GM12878 (cell line): ENCODE data around the gene HOXB3. TPM values are rescaled to one million over a fixed set of nuclear protein-coding genes. Genes with fewer than 3 reads are reported as not detected.

Experiments
- ATAC-seq: fragments of 200-7000 bp; cut with Tn5 transposase; 3 replicates; pipeline ENCODE4 v1.9.1; 2020; ENCODE audit warnings: mild to moderate bottlenecking, moderate library complexity
- BruUV-seq: library from RNA; stranded (reverse); fragments of 400-500 nt; replicated peaks from 2 replicates; lab custom pipeline; 2021; lab: Mats Ljungman, UMichigan
- CTCF ChIA-PET: fragments of 300-600 bp; sonication (Branson Sonifier 250); formaldehyde crosslinking; extraction: SDS; loops from one replicate; lab custom pipeline; 2021; ENCODE audit warnings: inconsistent platforms; lab: Yijun Ruan, JAX
- POLR2A ChIA-PET: fragments of 350-600 bp; formaldehyde crosslinking; extraction: SDS; loops from one replicate; lab custom pipeline; 2021; ENCODE audit warnings: inconsistent platforms; lab: Charles Lee
- RAD21 ChIA-PET: fragments of 300-600 bp; sonication (Branson Sonifier 250); formaldehyde crosslinking; loops from one replicate; lab custom pipeline; 2023; ENCODE audit warnings: antibody characterized with exemption; ENCODE audit not compliant: unreplicated experiment; lab: Charles Lee
- SMC1A ChIA-PET: fragments of 300-600 bp; sonication (Branson Sonifier 250); formaldehyde crosslinking; loops from one replicate; lab custom pipeline; 2023; ENCODE audit not compliant: unreplicated experiment, uncharacterized antibody; lab: Charles Lee
- DNase-seq: peaks from one replicate; pipeline ENCODE4 v3.0.0-alpha.2; 2011; ENCODE audit warnings: low read depth, low spot score
- FAIRE-seq: peaks from 3 replicates; lab custom pipeline; 2011; peaks lifted over from hg19 to GRCh38; lab: Jason Lieb, UNC
- H2AFZ ChIP-seq: 2 replicates; pipeline ENCODE4 v1.6.0; 2011; ENCODE audit warnings: low read depth, low read length, control low read depth; ENCODE audit not compliant: control insufficient read depth
- H3K27ac ChIP-seq: 2 replicates; pipeline ENCODE4 v1.5.1; 2011; ENCODE audit warnings: control low read depth; ENCODE audit not compliant: control insufficient read depth, insufficient read depth
- H3K27me3 ChIP-seq, 2 experiments: replicated peaks in 1 of 2; 2 replicates each; pipeline versions ENCODE4 v1.6.0 to v1.6.1; 2011; ENCODE audit warnings: low read length in 1 of 2; ENCODE audit not compliant: control insufficient read depth in 2 of 2, insufficient read depth in 2 of 2
- H3K36me3 ChIP-seq, 2 experiments: 2 replicates each; pipeline ENCODE4 v1.5.1; 2011; ENCODE audit warnings: low read length in 1 of 2; ENCODE audit not compliant: control insufficient read depth in 2 of 2, insufficient read depth in 2 of 2
- H3K4me1 ChIP-seq: 2 replicates; pipeline ENCODE4 v1.6.1; 2011; ENCODE audit warnings: mild to moderate bottlenecking, low read length, moderate library complexity, mixed read lengths; ENCODE audit not compliant: control insufficient read depth, insufficient read depth
- H3K4me2 ChIP-seq: 2 replicates; pipeline ENCODE4 v1.6.0; 2011; ENCODE audit warnings: control low read depth; ENCODE audit not compliant: control insufficient read depth, insufficient read depth
- H3K4me3 ChIP-seq: fragments of 200-600 bp; sonication (generic); 2 replicates; pipeline ENCODE4 v1.5.1; 2016
- H3K79me2 ChIP-seq: 2 replicates; pipeline ENCODE4 v1.6.0; 2011; ENCODE audit warnings: low read length; ENCODE audit not compliant: control insufficient read depth, insufficient read depth
- H3K9ac ChIP-seq: 2 replicates; pipeline ENCODE4 v1.8.0; 2011; ENCODE audit warnings: low read length, control low read depth, mixed read lengths; ENCODE audit not compliant: control insufficient read depth, insufficient read depth
- H3K9me3 ChIP-seq: replicated peaks from 3 replicates; pipeline ENCODE4 v1.5.1; 2011; ENCODE audit warnings: mild to moderate bottlenecking, low read length; ENCODE audit not compliant: control insufficient read depth, insufficient read depth
- H4K20me1 ChIP-seq: 2 replicates; pipeline ENCODE4 v1.6.0; 2011; ENCODE audit not compliant: control insufficient read depth, insufficient read depth
- BCL11A ChIP-seq: IDR thresholded peaks from 2 replicates; pipeline ENCODE4 v1.6.1; 2011; ENCODE audit warnings: low read depth, low read length
- BHLHE40 ChIP-seq, 2 experiments: fragments of 450-650 bp in 1 of 2; IDR thresholded peaks; 2 replicates each; pipeline ENCODE4 v1.6.1; 2011 to 2017; ENCODE audit warnings: low read depth in 2 of 2, borderline replicate concordance in 1 of 2, improper control_type of control experiment in 1 of 2, low read length in 1 of 2, mild to moderate bottlenecking in 1 of 2
- E2F8 ChIP-seq: fragments of 450-650 bp; IDR thresholded peaks from 2 replicates; pipeline ENCODE4 v1.6.1; 2018; ENCODE audit warnings: mild to moderate bottlenecking, low read depth, moderate library complexity; ENCODE audit not compliant: partially characterized antibody
- EED ChIP-seq: sonication (generic); IDR thresholded peaks from 2 replicates; pipeline ENCODE4 v1.6.1; 2016; ENCODE audit warnings: antibody characterized with exemption, low read depth
- EZH2 ChIP-seq: IDR thresholded peaks from 2 replicates; pipeline ENCODE4 v1.6.1; 2012; ENCODE audit warnings: low read depth, mild to moderate bottlenecking, control low read depth, inconsistent platforms, low read length, borderline replicate concordance; ENCODE audit not compliant: control insufficient read depth
- GATAD2B ChIP-seq: fragments of 450-650 bp; conservative IDR thresholded peaks from 2 replicates; pipeline ENCODE4 v1.6.1; 2017; ENCODE audit warnings: low read depth, mild to moderate bottlenecking, moderate library complexity
- IRF4 ChIP-seq: IDR thresholded peaks from 2 replicates; pipeline ENCODE4 v1.6.1; 2011; ENCODE audit warnings: low read depth, low read length
- JUNB ChIP-seq: IDR thresholded peaks from 2 replicates; pipeline ENCODE4 v1.6.1; 2016; ENCODE audit warnings: antibody characterized with exemption, mild to moderate bottlenecking
- KAT2A ChIP-seq: conservative IDR thresholded peaks from 2 replicates; pipeline ENCODE4 v1.6.1; 2011; ENCODE audit warnings: low read depth, low read length; ENCODE audit not compliant: control insufficient read depth
- MAX ChIP-seq: IDR thresholded peaks from 2 replicates; pipeline ENCODE4 v1.6.1; 2012; ENCODE audit warnings: low read depth, low read length, improper control_type of control experiment
- NBN ChIP-seq: fragments of 450-650 bp; IDR thresholded peaks from 2 replicates; pipeline ENCODE4 v1.6.1; 2016
- SP1 ChIP-seq: IDR thresholded peaks from one replicate; pipeline ENCODE4 v1.6.1; 2011; ENCODE audit warnings: low read depth, low read length
- SRF ChIP-seq, 2 experiments: IDR thresholded peaks; 2 replicates each; pipeline ENCODE4 v1.6.1; 2011; ENCODE audit warnings: low read depth in 2 of 2, low read length in 2 of 2, mild to moderate bottlenecking in 1 of 2, moderate library complexity in 1 of 2
- TCF12 ChIP-seq: IDR thresholded peaks from 2 replicates; pipeline ENCODE4 v1.6.1; 2011; ENCODE audit warnings: low read depth, mild to moderate bottlenecking, low read length
- ZNF207 ChIP-seq: fragments of 450-650 bp; IDR thresholded peaks from 2 replicates; pipeline ENCODE4 v1.6.1; 2014; ENCODE audit warnings: antibody characterized with exemption, mild to moderate bottlenecking, borderline replicate concordance
- WGBS: methylation state at CpG from one replicate; pipeline ENCODE4 v1.1.6; 2016; ENCODE audit warnings: low lambda C conversion rate; ENCODE audit not compliant: insufficient replicate concordance, insufficient coverage; ENCODE audit errors: missing lambda C conversion rate; 5-methylcytosine and 5-hydroxymethylcytosine counted together
- in situ Hi-C: fragments of 300-500 bp; cut with MboI; formaldehyde crosslinking; loops from 9 replicates; pipeline ENCODE4 v1.14.3; 2018; ENCODE audit warnings: mixed read lengths
- intact Hi-C: fragments of 100-400 bp; cut with micrococcal nuclease; formaldehyde crosslinking; loops from one replicate; pipeline ENCODE4 v1.14.2; 2022; ENCODE audit not compliant: unreplicated experiment
- polyA plus RNA-seq, 11 experiments: library from polyadenylated mRNA; depleted of rRNA in 4 of 11; unstranded in 6 of 11; stranded (reverse) in 5 of 11; fragments of >200 nt; fragmentation: Nextera tagmentation in 4 of 11; fragmentation: Illumina TruSeq in 1 of 11; extraction: Ambion mirVana in 4 of 11; extraction: Trizol in 1 of 11; gene quantifications; 1 replicate in 1 of 11; 2 replicates in 10 of 11; pipeline versions ENCODE4 v1.2.1 to v1.2.3, GENCODE V29; 2011 to 2016; ENCODE audit warnings: inconsistent platforms in 2 of 11, missing spikeins in 2 of 11, low read depth in 1 of 11
- total RNA-seq, 4 experiments: library from RNA; depleted of rRNA in 3 of 4; stranded (reverse); fragments of >200 nt in 3 of 4; fragmentation: Illumina TruSeq in 1 of 4; extraction: Trizol in 1 of 4; gene quantifications; 2 replicates each; pipeline versions ENCODE4 v1.2.1 to v1.2.3, GENCODE V29; 2013 to 2021
- TF ChIP-seq, protein P1 (sequence below): fragments of 450-650 bp; IDR thresholded peaks from 2 replicates; pipeline ENCODE4 v1.6.1; 2016; ENCODE audit warnings: mild to moderate bottlenecking

Gene HOXB3
- total and polyA plus RNA-seq, 10 of the 15 experiments (the other 5 are each of a cell fraction or from before 2014, with no cell fraction given) = 0.19 to 7.7 (median 2.9) TPM

DNA sequence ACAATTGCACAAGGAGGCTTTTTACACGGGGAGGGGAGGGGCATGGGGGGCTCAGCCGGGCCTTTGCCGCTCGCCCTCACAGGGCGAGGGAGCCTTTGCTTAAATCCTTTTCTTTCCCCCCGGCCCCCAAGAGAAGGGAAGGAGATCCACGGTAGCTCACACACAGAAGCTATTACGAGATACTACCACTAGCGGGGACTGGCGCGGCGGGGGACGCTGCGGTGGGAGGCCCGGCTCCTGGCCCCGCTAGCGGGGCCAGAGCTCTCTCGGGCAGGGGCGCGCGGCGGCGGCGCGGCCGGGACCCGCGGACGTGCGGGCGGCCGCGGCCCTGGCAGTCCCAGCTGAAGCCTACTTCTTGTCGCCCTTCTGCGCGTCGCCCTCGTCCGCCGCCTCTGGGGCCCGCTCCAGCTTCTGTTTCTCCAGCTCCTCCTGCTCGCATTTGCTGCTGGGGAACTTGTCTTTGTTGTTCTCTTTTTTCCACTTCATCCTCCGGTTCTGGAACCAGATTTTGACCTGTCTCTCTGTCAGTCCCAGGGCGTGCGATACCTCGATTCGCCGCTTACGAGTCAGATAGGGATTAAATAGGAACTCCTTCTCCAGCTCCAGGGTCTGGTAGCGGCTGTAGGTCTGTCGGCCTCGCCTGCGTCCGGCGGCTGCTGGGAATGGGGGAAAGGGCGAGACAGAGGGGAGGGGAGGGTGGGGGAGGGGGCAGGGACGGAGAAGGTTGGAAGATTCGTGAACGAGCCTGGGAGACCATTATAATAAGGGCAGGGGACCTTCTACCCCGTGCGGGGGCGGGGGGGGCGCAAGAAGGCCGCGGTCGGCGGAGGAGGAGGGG lies 23.0 kb upstream of the HOXB3 start (continued):
- TF ChIP-seq ZNF207 (no peak), GATAD2B (peak; percentile 37), EZH2 (0 out of 2 replicates have a peak, but pooled peaks have one; percentile 70), JUNB (no peak), TCF12 (no peak), EED (no peak), IRF4 (no peak), SP1 (no peak), KAT2A (no peak), BHLHE40 (IDR thresholded peaks at IDR 0.05; ENCODE audit: borderline replicate concordance in 1 of 2, low read depth in 2 of 2, low read length in 1 of 2) (no peak)
- TF ChIP-seq, protein P1, sequence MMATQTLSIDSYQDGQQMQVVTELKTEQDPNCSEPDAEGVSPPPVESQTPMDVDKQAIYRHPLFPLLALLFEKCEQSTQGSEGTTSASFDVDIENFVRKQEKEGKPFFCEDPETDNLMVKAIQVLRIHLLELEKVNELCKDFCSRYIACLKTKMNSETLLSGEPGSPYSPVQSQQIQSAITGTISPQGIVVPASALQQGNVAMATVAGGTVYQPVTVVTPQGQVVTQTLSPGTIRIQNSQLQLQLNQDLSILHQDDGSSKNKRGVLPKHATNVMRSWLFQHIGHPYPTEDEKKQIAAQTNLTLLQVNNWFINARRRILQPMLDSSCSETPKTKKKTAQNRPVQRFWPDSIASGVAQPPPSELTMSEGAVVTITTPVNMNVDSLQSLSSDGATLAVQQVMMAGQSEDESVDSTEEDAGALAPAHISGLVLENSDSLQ = no peak

GRCh38 chr17:48612456-48612853 lies 22.4 kb upstream of the HOXB3 start:
- Histone ChIP-seq H4K20me1 (no peaks in the 10 kb centered on the region), H2AFZ (peak overlapping the region; percentile 70), H3K27me3 (peaks cover 15 to 20% of the 10 kb centered on the region in 2 experiments; a peak in 3 of 4 replicates), H3K4me3 (peak overlapping the region; percentile 86), H3K9me3 (no peaks in the 10 kb centered on the region), H3K36me3 (no peaks in the 10 kb centered on the region; a peak in 1 of 4 replicates), H3K4me2 (peak overlapping the region; percentile 91), H3K79me2 (no peaks in the 10 kb centered on the region), H3K27ac (no peak overlapping the region), H3K4me1 (peaks cover 11% of the 10 kb centered on the region), H3K9ac (peak overlapping the region; percentile 16; the same call in 1 of the 2 replicates)
- in situ Hi-C loops = no loop called here
- DNase-seq (no peak), FAIRE-seq (peak; percentile 89), ATAC-seq (no peak)
- BruUV-seq = no TSS peak
- RAD21 ChIA-PET = interaction anchor here (0.7 to 1.4 kb wide), 4 partner anchors 10 to 366 kb away, joined by 3 to 8 read pairs (median 4); no protein-coding TSS in a partner anchor
- 13% methylated on average over 15 of the region's 15 CpGs for WGBS
- SMC1A ChIA-PET = interaction anchor here (0.5 to 1.0 kb wide), 4 partner anchors 395 to 595 kb away, joined by 3 read pairs; no protein-coding TSS in a partner anchor
- intact Hi-C loops = no loop called here
- CTCF ChIA-PET = interaction anchor here (0.7 to 1.3 kb wide), 14 partner anchors 10 to 587 kb away, joined by 3 to 7 read pairs (median 3); partner anchors contain the start of gene HOXB5
- POLR2A ChIA-PET = interaction anchor here (0.6 to 0.9 kb wide), 3 partner anchors 83 to 937 kb away, joined by 3 to 12 read pairs (median 3); no protein-coding TSS in a partner anchor
- no peak for TF ChIP-seq MAX
- peak; percentile 34; the same call in 1 of the 2 replicates for TF ChIP-seq NBN
- no peak for TF ChIP-seq BCL11A
- no peak for TF ChIP-seq SRF (IDR thresholded peaks at IDR 0.05; ENCODE audit: low read depth in 2 of 2, low read length in 2 of 2)
- TF ChIP-seq IRF4 = no peak
- no peak for TF ChIP-seq E2F8
